GM12891 (cell line): Measurements from ENCODE around the gene NUTM2A.
"Not testable (repeated sequence)": the region's sequence is repeated elsewhere in the genome, so short reads cannot be mapped to it uniquely, and the experiment has no call there.

ENCODE experiments used
- PAX5 ChIP-seq: IDR thresholded peaks from 2 replicates; pipeline ENCODE4 v1.6.1; 2011; ENCODE audit warnings: low read length, moderate library complexity, mild to moderate bottlenecking; ENCODE audit not compliant: insufficient read depth, severe bottlenecking
- POLR2A ChIP-seq: IDR thresholded peaks from 2 replicates; pipeline ENCODE4 v1.6.1; 2011; ENCODE audit warnings: low read depth, low read length, control low read depth
- POLR2AphosphoS5 ChIP-seq: IDR thresholded peaks from 2 replicates; pipeline ENCODE4 v1.6.1; 2011; ENCODE audit warnings: low read depth, low read length, control low read depth
- POU2F2 ChIP-seq: IDR thresholded peaks from 2 replicates; pipeline ENCODE4 v1.6.1; 2011; ENCODE audit warnings: low read depth, mild to moderate bottlenecking, control low read depth, low read length, moderate library complexity
- SPI1 ChIP-seq: IDR thresholded peaks from 2 replicates; pipeline ENCODE4 v1.6.1; 2011; ENCODE audit warnings: low read depth, low read length, control low read depth
- TAF1 ChIP-seq: IDR thresholded peaks from 2 replicates; pipeline ENCODE4 v1.6.1; 2011; ENCODE audit warnings: low read depth, low read length, control low read depth

DNA sequence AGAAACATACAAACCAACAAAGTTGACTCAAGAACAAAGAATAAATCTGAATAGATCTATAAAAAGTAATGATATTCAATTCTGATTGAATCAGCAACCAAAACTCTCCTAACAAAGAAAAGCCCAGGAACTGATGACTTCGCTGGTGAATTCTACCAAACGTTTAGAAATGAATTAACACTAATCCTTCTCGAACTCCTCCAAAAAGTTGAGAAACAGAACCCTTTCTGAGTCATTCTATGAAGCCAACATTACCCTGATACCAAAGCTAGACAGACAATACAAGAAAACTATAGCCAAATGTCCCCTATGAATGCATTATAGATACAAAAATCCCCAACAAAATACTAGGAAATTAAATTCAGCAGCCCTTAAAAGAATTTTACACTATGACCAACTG lies 16.9 kb downstream of the NUTM2A start:
- TF ChIP-seq POLR2AphosphoS5, TAF1, POLR2A, SPI1, POU2F2, PAX5: not testable (repeated sequence)
